HG03354 (cell line): ENCODE measurements around the gene CALR3.
"Not testable (repeated sequence)": the region's sequence is repeated elsewhere in the genome, so short reads cannot be mapped to it uniquely, and the experiment has no call there.

ENCODE experiments used
- ATAC-seq: cut with Tn5 transposase; IDR thresholded peaks from one replicate; pipeline ENCODE4 v1.9.1; 2021; ENCODE audit warnings: mild to moderate bottlenecking; ENCODE audit not compliant: unreplicated experiment, poor library complexity, severe bottlenecking

The CALR3 gene

DNA sequence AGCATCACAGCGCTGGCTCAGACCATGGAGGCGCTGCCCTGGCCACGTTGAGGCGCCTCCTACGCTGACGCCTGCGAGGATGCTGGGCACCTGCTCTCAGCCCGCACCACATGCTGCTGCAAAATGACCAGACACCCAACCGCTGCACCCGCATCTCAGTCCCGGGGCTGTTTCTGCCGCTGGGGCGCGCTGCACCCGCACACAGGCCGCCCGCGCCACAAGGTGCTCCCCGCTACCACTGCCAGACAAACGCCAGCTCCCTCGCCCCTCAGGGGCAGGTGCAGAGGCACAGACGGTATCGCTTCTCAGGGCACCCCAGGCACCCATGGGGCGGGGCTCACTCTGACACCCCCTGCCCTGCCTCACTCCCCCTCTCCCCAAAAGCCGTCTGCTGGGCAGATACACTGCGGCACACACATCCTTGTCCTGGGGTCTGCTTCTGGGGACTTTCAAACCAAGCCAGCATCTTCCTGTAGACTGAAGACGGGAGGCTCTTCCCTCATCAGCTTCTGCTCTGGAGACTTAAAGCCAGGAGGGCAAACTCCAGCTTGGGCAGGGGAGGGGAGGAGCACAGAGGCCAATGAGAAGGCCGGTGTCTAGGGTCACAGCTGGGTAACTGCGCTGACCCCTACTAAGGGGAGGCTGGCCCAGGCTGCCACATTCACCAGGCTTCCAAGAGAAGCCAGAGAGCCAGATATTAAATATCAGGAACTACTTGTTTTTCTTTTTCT lies 29.9 kb upstream of the CALR3 start:
- ATAC-seq = no peak

GRCh38 chr19:16524991-16525734 lies 29.2 kb upstream of the CALR3 start:
- no peak for ATAC-seq

- ATAC-seq = no peak
Measured at GRCh38 chr19:16522559-16523377, 26.8 kb upstream of the CALR3 start.

GRCh38 chr19:16521715-16522289 lies 25.8 kb upstream of the CALR3 start:
- ATAC-seq = no peak

DNA sequence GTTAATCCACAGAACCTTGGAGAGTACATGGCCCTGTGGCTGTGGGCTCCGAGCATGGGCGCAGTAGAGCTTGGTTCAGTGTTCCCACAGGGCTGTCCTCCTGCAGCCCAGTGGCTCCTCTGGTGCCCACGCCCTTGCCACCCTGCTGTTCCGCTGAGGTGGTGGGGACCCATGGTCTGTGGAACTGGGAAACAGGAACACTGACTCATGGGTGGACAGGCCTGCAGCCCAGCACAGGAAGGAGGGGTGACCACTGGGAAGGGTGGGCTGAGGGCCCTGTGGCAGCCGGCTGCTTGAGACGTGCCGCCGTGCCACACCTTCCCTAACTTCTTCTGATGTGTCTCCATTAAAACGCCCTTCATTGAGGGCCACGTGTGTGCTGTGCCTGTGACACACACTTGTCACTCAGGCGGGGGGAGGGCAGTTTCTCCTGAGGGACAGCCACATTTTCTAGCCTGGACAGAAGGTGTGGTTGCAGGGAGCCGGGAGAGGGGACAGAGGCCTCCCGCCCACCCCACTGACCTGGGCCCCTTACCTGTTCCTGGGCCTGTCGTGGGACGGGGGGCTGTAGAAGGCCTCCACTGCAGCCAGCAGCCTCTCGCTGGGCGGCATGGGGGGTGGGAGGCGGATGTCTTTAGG lies 25.1 kb upstream of the CALR3 start:
- no peak for ATAC-seq

GRCh38 chr19:16520074-16520973 lies 24.4 kb upstream of the CALR3 start:
- ATAC-seq = no peak

DNA sequence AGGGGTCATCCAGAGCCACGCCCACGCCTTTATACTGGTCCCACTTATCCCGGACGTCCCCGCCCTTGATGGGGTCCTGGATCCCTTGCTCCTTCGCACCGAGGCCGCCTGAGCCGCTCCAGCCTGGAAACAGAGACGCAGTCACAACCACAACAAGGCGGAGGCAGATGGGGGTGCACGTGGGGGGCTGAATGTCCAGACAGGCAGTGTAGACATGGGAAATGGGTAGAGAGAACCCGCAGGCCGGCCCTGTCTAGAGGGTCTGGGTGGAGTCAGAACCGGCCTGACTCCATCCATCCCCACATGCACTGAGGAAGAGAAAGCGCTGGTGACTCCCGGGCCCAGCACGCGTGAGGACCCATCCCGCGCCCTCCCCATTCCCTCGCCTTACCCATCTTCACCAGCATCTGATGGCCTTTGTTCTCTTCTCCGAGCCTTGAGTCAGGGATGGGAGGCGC lies 23.3 kb upstream of the CALR3 start:
- no peak for ATAC-seq

DNA sequence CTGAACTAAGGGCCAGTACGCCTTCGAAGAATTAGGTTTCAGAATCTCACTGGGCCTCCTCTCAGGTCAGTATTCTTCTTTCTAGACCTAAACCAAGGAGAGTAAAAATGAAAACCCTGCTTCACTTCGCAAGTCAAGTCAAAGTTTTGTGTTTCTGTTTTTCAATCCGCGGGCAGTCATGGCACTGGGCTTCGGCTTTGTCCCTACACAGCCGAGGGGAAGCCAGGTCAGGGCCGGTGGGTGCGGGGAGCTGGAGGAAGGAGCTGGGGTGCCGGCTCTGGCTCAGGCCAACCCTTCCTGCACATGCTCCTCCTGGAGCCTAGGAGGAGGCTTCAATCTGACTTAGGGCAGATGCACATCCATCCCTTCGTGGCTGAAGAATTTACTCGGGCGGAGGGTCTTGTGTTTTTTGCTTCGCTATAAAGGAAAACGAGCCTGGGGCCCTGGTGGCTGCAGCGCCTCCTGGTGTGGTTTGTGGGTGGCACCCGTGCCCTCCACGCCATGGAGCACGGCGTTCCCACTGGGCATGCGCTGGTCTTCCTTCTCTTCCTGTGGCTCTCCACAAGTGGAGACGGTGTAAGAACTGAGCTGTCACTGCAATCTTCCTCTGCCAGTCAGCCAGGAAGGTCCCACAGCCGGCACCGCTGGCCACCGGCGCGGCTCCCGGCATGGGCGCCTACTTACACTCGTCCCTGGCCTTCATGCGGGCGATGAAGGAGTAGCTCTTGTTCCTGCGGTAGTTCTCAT lies 22.7 kb upstream of the CALR3 start:
- no peak for ATAC-seq

DNA sequence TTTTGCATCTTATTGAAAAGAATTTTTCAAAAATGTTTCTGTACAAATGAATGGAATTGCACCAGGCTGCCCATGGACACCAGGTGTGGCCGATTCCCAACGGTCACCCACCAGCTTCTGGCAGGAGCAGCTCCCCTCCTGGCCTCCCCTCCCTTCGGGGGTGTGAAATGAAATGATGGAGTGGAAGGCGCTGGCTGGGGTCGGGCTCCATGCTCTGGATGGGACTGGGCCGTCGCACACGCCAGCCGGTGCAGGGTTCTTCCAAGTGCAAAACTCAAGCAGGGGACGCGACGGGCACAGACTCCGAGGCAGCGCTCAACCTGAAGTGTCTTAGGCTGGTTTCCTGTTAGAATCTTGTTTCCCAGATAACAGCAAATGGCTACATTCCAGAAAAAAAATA lies 22.1 kb upstream of the CALR3 start:
- no peak for ATAC-seq

- ATAC-seq = no peak
Measured at GRCh38 chr19:16516923-16517610, 21.1 kb upstream of the CALR3 start.

DNA sequence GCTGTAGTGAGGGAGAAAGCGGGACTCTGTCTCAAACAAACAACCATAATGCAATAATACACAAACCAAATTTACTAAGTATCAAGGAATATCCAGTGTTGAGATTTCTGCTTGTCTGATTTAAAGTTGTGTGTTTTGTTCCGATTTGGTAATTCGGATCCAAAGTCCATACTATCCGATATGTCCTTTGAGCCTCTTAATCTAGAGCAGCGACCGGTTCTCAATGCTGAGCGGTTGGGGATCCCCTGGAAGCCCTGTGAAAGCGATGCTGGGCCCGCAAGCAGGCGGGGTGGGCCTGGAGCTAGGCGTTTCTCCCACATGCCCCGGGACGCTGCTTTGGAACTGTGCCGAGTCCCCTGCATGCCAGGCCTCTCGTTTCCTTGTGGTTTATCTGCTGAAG lies 20.4 kb upstream of the CALR3 start:
- no peak for ATAC-seq

GRCh38 chr19:16514383-16515019 lies 18.5 kb upstream of the CALR3 start:
- no peak for ATAC-seq

DNA sequence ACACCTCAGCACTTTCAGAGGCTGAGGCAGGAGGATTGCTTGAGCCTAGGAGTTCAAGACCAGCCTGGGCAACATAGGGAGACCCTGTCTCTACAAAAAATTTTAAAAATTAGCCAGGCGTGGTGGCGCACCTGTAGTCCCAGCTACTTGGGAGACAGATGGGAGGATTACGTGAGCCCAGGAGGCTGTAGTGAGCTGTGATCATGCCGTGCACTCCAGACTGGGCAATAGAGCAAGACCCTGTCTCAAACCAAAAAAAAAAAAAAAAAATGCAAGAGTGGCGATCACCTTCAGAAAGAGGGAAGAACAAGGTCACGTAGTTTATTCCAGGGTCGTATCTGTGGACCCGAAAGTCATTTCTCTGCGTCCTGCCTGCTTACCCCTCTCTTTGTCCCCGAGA lies 16.6 kb upstream of the CALR3 start:
- not testable (repeated sequence) for ATAC-seq

DNA sequence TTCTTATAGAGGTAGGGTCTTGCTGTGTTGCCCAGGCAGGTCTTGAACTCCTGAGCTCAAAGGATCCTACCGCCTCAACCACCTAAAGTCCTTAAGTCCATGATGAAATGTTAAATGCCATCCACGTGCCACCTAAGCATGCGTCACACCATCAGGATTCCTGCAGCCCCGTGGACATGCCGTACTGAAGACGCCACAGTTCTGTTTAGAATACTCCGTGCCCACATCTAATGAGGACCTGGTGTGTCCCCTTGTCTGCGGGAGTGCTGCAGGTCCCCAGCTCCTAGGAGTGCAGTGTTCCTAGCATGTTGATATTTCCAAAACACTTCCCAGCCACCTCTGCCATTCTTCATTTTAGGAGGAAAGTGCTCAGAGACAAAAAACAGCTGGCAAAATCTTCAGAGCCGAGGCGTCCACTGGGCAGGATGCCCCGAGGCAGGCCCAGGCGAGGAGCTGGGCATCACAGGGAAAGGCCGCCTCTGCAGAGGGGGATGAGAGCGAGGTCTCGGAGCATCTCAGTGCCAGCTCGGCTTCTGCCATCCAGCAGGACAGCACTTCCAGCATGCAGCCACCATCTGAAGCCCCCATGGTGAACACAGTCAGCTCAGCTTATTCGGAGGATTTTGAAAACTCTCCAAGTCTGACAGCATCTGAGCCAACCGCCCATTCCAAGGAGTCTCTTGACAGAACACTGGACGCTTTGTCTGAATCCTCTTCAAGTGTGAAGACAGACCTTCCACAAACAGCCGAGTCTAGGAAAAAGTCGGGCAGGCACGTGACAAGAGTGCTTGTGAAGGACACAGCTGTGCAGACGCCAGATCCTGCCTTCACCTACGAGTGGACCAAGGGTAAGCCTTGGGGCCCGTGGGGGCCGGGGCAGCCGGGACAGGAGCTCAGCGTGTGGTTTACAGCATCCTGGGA lies 13.4 kb upstream of the CALR3 start:
- no peak for ATAC-seq

GRCh38 chr19:16508546-16508945 lies 12.6 kb upstream of the CALR3 start:
- ATAC-seq = no peak

GRCh38 chr19:16506961-16507360 lies 11.0 kb upstream of the CALR3 start:
- no peak for ATAC-seq
